Spleen (tissue), 11 donors: ENCODE data around the gene ZMIZ1. TPM values are rescaled to one million over a fixed set of nuclear protein-coding genes. Genes with fewer than 3 reads are reported as not detected.

ENCODE experiments used
- DNase-seq: peaks from one replicate; pipeline ENCODE4 v3.0.0-alpha.2; 2020
- H3K27ac ChIP-seq, 8 donors: fragments of 200-600 bp; sonication (generic) in 7 of 8; 1 replicate in 4 of 8; 2 replicates in 4 of 8; pipeline versions ENCODE4 v1.5.0 to v1.8.0; 2016 to 2021; ENCODE audit warnings: inconsistent platforms in 4 of 8, mild to moderate bottlenecking in 4 of 8, moderate library complexity in 1 of 8
- H3K27me3 ChIP-seq, 7 donors: fragments of 200-600 bp; sonication (generic) in 6 of 7; replicated peaks in 1 of 7; 1 replicate in 4 of 7; 2 replicates in 3 of 7; pipeline versions ENCODE4 v1.5.0 to v1.8.0; 2016 to 2021; ENCODE audit warnings: inconsistent platforms in 3 of 7, mild to moderate bottlenecking in 1 of 7
- H3K36me3 ChIP-seq, 6 donors: fragments of 200-600 bp; sonication (generic) in 5 of 6; 1 replicate in 4 of 6; 2 replicates in 2 of 6; pipeline versions ENCODE4 v1.5.0 to v1.8.0; 2016 to 2021; ENCODE audit warnings: inconsistent platforms in 2 of 6
- H3K4me1 ChIP-seq, 6 donors: fragments of 200-600 bp; sonication (generic) in 5 of 6; 1 replicate in 3 of 6; 2 replicates in 3 of 6; pipeline versions ENCODE4 v1.5.0 to v1.8.0; 2016 to 2021; ENCODE audit warnings: inconsistent platforms in 3 of 6
- H3K4me3 ChIP-seq, 8 donors: fragments of 200-600 bp; sonication (generic) in 7 of 8; 1 replicate in 4 of 8; 2 replicates in 4 of 8; pipeline versions ENCODE4 v1.5.0 to v1.8.0; 2016 to 2021; ENCODE audit warnings: inconsistent platforms in 4 of 8, mild to moderate bottlenecking in 4 of 8, moderate library complexity in 2 of 8
- H3K9me3 ChIP-seq, 8 donors: fragments of 200-600 bp; sonication (generic) in 7 of 8; 1 replicate in 4 of 8; 2 replicates in 4 of 8; pipeline versions ENCODE4 v1.5.0 to v1.8.0; 2016 to 2021; ENCODE audit warnings: inconsistent platforms in 4 of 8
- POLR2A ChIP-seq, 3 donors: fragments of 450-650 bp; IDR thresholded peaks; one replicate each; pipeline ENCODE4 v1.5.1; 2017; ENCODE audit warnings: antibody characterized with exemption in 3 of 3, mild to moderate bottlenecking in 1 of 3
- POLR2AphosphoS5 ChIP-seq, 3 donors: sonication (generic); formaldehyde crosslinking; IDR thresholded peaks; one replicate each; pipeline ENCODE4 v1.5.1; 2017; ENCODE audit warnings: antibody characterized with exemption in 3 of 3
- WGBS, 5 donors: extraction: QIAGEN DNeasy Blood & Tissue Kit in 3 of 5; methylation state at CpG; one replicate each; pipeline versions ENCODE4 v1.1.5 to v1.1.7; 2013 to 2018; 5-methylcytosine and 5-hydroxymethylcytosine counted together
- intact Hi-C: fragments of 100-400 bp; cut with DNase I; formaldehyde crosslinking; loops from one replicate; pipeline ENCODE4 v1.15.0; 2023; ENCODE audit warnings: low total_unique reads
- polyA plus RNA-seq, 3 donors: library from polyadenylated mRNA; stranded (reverse); fragments of 200-250 nt; gene quantifications; one replicate each; pipeline ENCODE4 v1.2.1, GENCODE V29; 2013
- total RNA-seq, 7 donors: library from RNA; depleted of rRNA in 3 of 7; stranded (reverse); fragments of >200 nt in 3 of 7; fragmentation: NEBNext Ultra II Directional in 4 of 7; extraction: Animal tissue kit (Norgen Biotek cat#: 25700) in 4 of 7; gene quantifications; one replicate each; pipeline versions ENCODE4 v1.1.0 to v1.2.1, GENCODE V29; 2016 to 2021
- TF ChIP-seq, protein P1 (sequence below), 11 experiments: fragments of 200-600 bp in 7 of 11; fragments of 450-650 bp in 4 of 11; sonication (generic) in 4 of 11; IDR thresholded peaks in 8 of 11; conservative IDR thresholded peaks in 3 of 11; 1 replicate in 7 of 11; 2 replicates in 4 of 11; pipeline versions ENCODE4 v1.4.0 to v1.8.0; 2016 to 2021; ENCODE audit warnings: antibody characterized with exemption in 11 of 11, inconsistent platforms in 4 of 11, mild to moderate bottlenecking in 1 of 11
- donor health status: healthy with polysubstance abuse.
- donor health status: DM: no; HTN: no; CAD: no; lungs with moderate emphysema.
- donor health status: DM: no; HTN: no; CAD: no.
- donor health status: Bipolar disorder and iron deficiency.
- donor health status: healthy.
- donor health status: DM: no; HTN: no; CAD: no.
- donor health status: DM: yes; HTN: yes; CAD: no.

The ZMIZ1 gene
- total and polyA plus RNA-seq, 10 donors = 10.7 to 210 (median 125) TPM

DNA sequence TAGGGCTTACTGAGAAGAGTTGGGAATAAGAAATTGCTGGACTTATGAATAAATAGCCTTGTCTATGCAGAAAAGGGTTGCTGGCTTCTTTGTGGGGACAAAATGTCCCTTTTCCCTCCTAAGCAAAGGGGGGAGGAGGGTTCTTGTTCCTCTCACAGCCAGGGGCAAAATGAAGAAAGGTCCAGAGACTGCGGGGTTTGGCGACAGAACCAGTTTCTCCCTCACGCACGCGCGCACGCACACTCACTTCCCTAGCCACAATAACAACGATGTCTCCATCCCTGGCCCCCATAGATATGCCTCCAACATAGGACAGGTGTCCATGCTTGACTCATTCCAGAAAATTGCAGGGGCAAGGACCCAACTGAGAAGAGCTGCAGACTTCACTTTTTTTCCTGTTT, 3.3 kb downstream of the ZMIZ1 start:
- peak overlapping the region in 6 of 8 donors; percentile 65 to 88 (median 78) for H3K4me3 ChIP-seq
- intact Hi-C loops = no loop called here
- no peak for DNase-seq
- H3K36me3 ChIP-seq = no peaks in the 10 kb centered on the region
- WGBS, 5 donors = 24 to 56% (median 30%) methylated on average over 8 of the region's 8 CpGs
- H3K9me3 ChIP-seq = no peaks in the 10 kb centered on the region
- TF ChIP-seq POLR2A (IDR thresholded peaks at IDR 0.05) (no peak), POLR2AphosphoS5 (IDR thresholded peaks at IDR 0.05) (peak in 1 of 3 donors; percentile 12)
- H3K4me1 ChIP-seq = peaks cover 44 to 91% (median 75%) of the 10 kb centered on the region in 6 donors
- H3K27me3 ChIP-seq = peaks cover 0 to 29% (median 3%) of the 10 kb centered on the region in 7 donors
- H3K27ac ChIP-seq = peak overlapping the region; percentile 3 to 96 (median 94)

DNA sequence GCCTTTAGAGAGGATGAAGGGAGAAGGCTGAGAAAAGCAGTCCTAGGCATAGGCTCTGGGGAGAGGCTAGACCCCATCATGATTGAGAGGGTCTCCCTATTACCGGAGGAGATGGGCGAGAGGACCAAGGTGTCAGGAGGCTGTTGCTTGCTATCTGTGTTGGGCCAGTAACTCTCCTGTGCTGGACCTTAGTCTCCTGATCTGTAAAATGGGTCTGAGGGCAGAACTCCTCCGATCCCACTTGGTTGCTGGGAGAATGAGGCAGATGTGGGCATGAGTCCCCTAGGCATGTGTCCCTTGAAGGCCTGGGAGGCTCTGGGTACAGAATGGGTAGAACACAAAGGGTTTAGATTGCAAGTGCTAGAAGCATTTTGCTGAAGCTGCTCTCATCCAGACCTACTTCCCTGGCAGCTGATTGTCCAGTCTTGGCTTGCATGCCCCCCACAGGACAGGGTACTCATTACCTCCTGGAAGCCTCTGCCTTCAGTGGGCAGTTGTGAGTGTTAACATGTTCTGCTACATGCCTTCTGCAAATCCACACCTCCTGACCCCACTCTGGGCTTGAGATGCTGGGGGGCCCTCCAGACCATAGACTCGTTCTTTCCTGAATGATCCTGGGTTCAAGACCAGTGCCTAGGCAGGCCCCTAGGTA, 4.4 kb downstream of the ZMIZ1 start:
- H3K4me3 ChIP-seq = peak overlapping the region in 2 of 8 donors; percentile 75 to 76
- 72 to 87% (median 80%) methylated on average over 4 of the region's 4 CpGs for WGBS, 5 donors
- peak overlapping the region in 6 of 8 donors; percentile 29 to 96 (median 94) for H3K27ac ChIP-seq
- peaks cover 0 to 29% (median 3%) of the 10 kb centered on the region in 7 donors for H3K27me3 ChIP-seq
- TF ChIP-seq, protein P1, sequence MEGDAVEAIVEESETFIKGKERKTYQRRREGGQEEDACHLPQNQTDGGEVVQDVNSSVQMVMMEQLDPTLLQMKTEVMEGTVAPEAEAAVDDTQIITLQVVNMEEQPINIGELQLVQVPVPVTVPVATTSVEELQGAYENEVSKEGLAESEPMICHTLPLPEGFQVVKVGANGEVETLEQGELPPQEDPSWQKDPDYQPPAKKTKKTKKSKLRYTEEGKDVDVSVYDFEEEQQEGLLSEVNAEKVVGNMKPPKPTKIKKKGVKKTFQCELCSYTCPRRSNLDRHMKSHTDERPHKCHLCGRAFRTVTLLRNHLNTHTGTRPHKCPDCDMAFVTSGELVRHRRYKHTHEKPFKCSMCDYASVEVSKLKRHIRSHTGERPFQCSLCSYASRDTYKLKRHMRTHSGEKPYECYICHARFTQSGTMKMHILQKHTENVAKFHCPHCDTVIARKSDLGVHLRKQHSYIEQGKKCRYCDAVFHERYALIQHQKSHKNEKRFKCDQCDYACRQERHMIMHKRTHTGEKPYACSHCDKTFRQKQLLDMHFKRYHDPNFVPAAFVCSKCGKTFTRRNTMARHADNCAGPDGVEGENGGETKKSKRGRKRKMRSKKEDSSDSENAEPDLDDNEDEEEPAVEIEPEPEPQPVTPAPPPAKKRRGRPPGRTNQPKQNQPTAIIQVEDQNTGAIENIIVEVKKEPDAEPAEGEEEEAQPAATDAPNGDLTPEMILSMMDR (IDR thresholded peaks at IDR 0.05 in 8 of 11, conservative IDR thresholded peaks at IDR 0.05 in 3 of 11) = no peak
- no peak for TF ChIP-seq POLR2AphosphoS5 (IDR thresholded peaks at IDR 0.05)
- TF ChIP-seq POLR2A (IDR thresholded peaks at IDR 0.05) = no peak
- DNase-seq = no peak
- intact Hi-C loops = no loop called here
- H3K9me3 ChIP-seq = no peaks in the 10 kb centered on the region
- H3K36me3 ChIP-seq = no peaks in the 10 kb centered on the region
- peaks cover 46 to 91% (median 76%) of the 10 kb centered on the region in 6 donors for H3K4me1 ChIP-seq

DNA sequence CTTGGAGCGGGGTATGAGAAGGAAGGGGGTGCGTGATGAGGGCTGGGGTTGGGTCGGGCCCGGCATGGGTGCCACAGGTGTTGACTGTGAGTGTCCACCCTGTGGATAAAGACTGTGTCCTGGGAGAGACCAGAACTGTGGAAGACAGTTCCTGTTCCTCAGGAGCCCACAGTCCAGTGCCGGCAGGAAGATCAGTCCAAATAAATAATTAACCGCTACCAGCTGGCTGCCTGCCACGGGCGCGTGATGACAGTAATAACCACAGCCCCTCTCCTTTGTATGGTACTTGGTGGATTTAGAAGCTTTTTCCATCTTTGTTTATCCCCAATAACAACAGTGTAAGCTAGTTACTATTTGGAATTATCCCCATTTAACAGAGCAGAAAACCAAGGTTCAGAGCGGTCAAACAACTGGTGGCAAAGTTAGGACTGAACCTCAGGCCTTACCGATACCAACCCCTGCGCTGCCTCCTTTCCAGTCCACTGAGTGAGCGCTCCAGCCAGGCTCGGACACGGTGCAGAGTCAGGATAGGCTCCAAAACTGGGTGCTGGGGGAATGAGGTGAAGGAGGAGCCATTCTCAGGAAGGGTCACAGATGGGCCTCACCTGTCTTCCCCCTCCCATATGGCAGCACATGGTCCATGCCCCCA, 5.1 kb downstream of the ZMIZ1 start:
- Histone ChIP-seq H3K27me3 (peaks cover 0 to 29% (median 3%) of the 10 kb centered on the region in 7 donors), H3K36me3 (no peaks in the 10 kb centered on the region), H3K4me1 (peaks cover 44 to 93% (median 77%) of the 10 kb centered on the region in 6 donors), H3K9me3 (no peaks in the 10 kb centered on the region), H3K4me3 (peak overlapping the region in 3 of 8 donors; percentile 4 to 76 (median 75)), H3K27ac (peak overlapping the region in 7 of 8 donors; percentile 13 to 96 (median 94))
- no peak for DNase-seq
- intact Hi-C loops = no loop called here
- TF ChIP-seq POLR2AphosphoS5 (IDR thresholded peaks at IDR 0.05) (no peak), POLR2A (IDR thresholded peaks at IDR 0.05) (no peak)
- TF ChIP-seq, protein P1 (IDR thresholded peaks at IDR 0.05 in 8 of 11, conservative IDR thresholded peaks at IDR 0.05 in 3 of 11) = no peak
- 43 to 60% (median 50%) methylated on average over 15 of the region's 15 CpGs for WGBS, 5 donors

DNA sequence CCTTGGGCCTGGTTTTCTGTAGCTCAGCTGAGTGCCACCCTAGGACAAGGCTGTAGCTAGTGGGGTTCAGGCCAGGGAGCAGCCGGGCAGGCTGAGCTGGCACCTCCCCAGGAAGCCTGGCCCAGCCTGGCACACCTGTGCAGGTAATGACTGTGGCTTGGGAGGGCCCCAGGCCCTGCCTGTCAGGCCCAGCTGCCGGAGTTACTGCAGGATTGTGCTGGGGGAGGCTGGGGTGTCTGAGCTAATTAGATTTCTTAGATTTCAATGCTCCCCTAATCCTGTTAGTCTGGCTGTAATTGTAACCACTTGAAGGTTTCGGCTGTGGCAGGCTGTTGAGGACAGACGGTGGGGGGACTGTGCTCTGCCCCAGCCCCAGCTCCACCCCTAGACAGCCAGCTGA, 6.0 kb downstream of the ZMIZ1 start:
- DNase-seq = no peak
- H3K27me3 ChIP-seq = peaks cover 0 to 29% (median 3%) of the 10 kb centered on the region in 7 donors
- intact Hi-C loops = no loop called here
- H3K27ac ChIP-seq = peak overlapping the region in 7 of 8 donors; percentile 13 to 96 (median 94)
- no peaks in the 10 kb centered on the region for H3K36me3 ChIP-seq
- TF ChIP-seq, protein P1 (IDR thresholded peaks at IDR 0.05 in 8 of 11, conservative IDR thresholded peaks at IDR 0.05 in 3 of 11) = no peak
- no peak for TF ChIP-seq POLR2A (IDR thresholded peaks at IDR 0.05)
- peak in 1 of 3 donors; percentile 40 for TF ChIP-seq POLR2AphosphoS5 (IDR thresholded peaks at IDR 0.05)
- H3K4me3 ChIP-seq = peak overlapping the region in 2 of 8 donors; percentile 75 to 76
- H3K9me3 ChIP-seq = no peaks in the 10 kb centered on the region
- WGBS, 5 donors = 33 to 92% (median 52%) methylated on average over 2 to 4 of the region's 4 CpGs
- H3K4me1 ChIP-seq = peaks cover 52 to 100% (median 86%) of the 10 kb centered on the region in 6 donors
